ENCODE results near the gene KDM1A.
A peak's percentile ranks its signal among the peaks of the same experiment; 100 is the strongest.
"Not testable (repeated sequence)": the region's sequence is repeated elsewhere in the genome, so short reads cannot be mapped to it uniquely, and the experiment has no call there.

KDM1A gene

GRCh38 chr1:23019094-23019862 is at the start of gene KDM1A:
Gene KDM1A (plus strand): TSS chr1:23019468. CDS start chr1:23019597, 129 bp downstream.
- FAIRE-seq: peak; percentile 20
- DNase-seq (ENCODE audit: low spot score): peak; percentile 96

- no peak for FAIRE-seq
- DNase-seq (ENCODE audit: low spot score): no peak
Observed at GRCh38 chr1:22970096-22970495, 49.2 kb upstream of the KDM1A start.

GRCh38 chr1:22971161-22971560 is 48.1 kb upstream of the KDM1A start:
- FAIRE-seq: no peak
- no peak for DNase-seq (ENCODE audit: low spot score)

- FAIRE-seq (no peak), DNase-seq (ENCODE audit: low spot score) (no peak)
Observed at GRCh38 chr1:22971611-22972405, 47.5 kb upstream of the KDM1A start.

- DNase-seq (ENCODE audit: low spot score) (no peak), FAIRE-seq (no peak)
Observed at GRCh38 chr1:22972760-22973159, 46.5 kb upstream of the KDM1A start, which contains the start of gene LACTBL1. Gene LACTBL1 (minus strand): TSS chr1:22972866. CDS start chr1:22972316, 550 bp downstream.

- DNase-seq (ENCODE audit: low spot score): no peak
Observed at GRCh38 chr1:22975694-22976093, 43.6 kb upstream of the KDM1A start.

GRCh38 chr1:22976127-22976460 is 43.2 kb upstream of the KDM1A start:
- DNase-seq (ENCODE audit: low spot score) (no peak), FAIRE-seq (no peak)

More at GRCh38 chr1:22975694-22976093, 43.6 kb upstream of the KDM1A start:
- no peak for FAIRE-seq

- peak; percentile 30 for FAIRE-seq
- peak; percentile 83 for DNase-seq (ENCODE audit: low spot score)
Observed at GRCh38 chr1:22976461-22977243, 42.6 kb upstream of the KDM1A start.

GRCh38 chr1:22978299-22978698 is 41.0 kb upstream of the KDM1A start:
- peak; percentile 58 for DNase-seq (ENCODE audit: low spot score)
- FAIRE-seq: peak; percentile 13

GRCh38 chr1:22980471-22980790 is 38.8 kb upstream of the KDM1A start:
- not testable (repeated sequence) for FAIRE-seq; DNase-seq (ENCODE audit: low spot score)

- DNase-seq (ENCODE audit: low spot score): no peak
- no peak for FAIRE-seq
Observed at GRCh38 chr1:22983944-22984343, 35.3 kb upstream of the KDM1A start.

- FAIRE-seq; DNase-seq (ENCODE audit: low spot score): not testable (repeated sequence)
Observed at GRCh38 chr1:22992384-22992783, 26.9 kb upstream of the KDM1A start.

- not testable (repeated sequence) for DNase-seq (ENCODE audit: low spot score); FAIRE-seq
Observed at GRCh38 chr1:22993220-22993795, 26.0 kb upstream of the KDM1A start.

GRCh38 chr1:22995774-22996173 is 23.5 kb upstream of the KDM1A start:
- no peak for FAIRE-seq

GRCh38 chr1:22997528-22997927 is 21.7 kb upstream of the KDM1A start:
- FAIRE-seq; DNase-seq (ENCODE audit: low spot score): not testable (repeated sequence)

More at GRCh38 chr1:22995774-22996173, 23.5 kb upstream of the KDM1A start:
- DNase-seq (ENCODE audit: low spot score): no peak

- FAIRE-seq; DNase-seq (ENCODE audit: low spot score): not testable (repeated sequence)
Observed at GRCh38 chr1:23000133-23000532, 19.1 kb upstream of the KDM1A start.

GRCh38 chr1:23002218-23002617 is 17.1 kb upstream of the KDM1A start:
- not testable (repeated sequence) for DNase-seq (ENCODE audit: low spot score); FAIRE-seq

- no peak for DNase-seq (ENCODE audit: low spot score)
- FAIRE-seq: no peak
Observed at GRCh38 chr1:23004112-23004511, 15.2 kb upstream of the KDM1A start.

- not testable (repeated sequence) for DNase-seq (ENCODE audit: low spot score); FAIRE-seq
Observed at GRCh38 chr1:23004769-23005168, 14.5 kb upstream of the KDM1A start.

GRCh38 chr1:23007106-23007505 is 12.2 kb upstream of the KDM1A start:
- FAIRE-seq (no peak), DNase-seq (ENCODE audit: low spot score) (no peak)

GRCh38 chr1:23008901-23009300 is 10.4 kb upstream of the KDM1A start:
- DNase-seq (ENCODE audit: low spot score) (no peak), FAIRE-seq (no peak)

Data from urothelium cell line (cell line).